GM21717 (cell line): ENCODE data around the gene PLA1A.

Source experiments
- ATAC-seq: cut with Tn5 transposase; IDR thresholded peaks from one replicate; pipeline ENCODE4 v1.9.1; 2021; ENCODE audit warnings: mild to moderate bottlenecking, moderate library complexity; ENCODE audit not compliant: unreplicated experiment

PLA1A gene

DNA sequence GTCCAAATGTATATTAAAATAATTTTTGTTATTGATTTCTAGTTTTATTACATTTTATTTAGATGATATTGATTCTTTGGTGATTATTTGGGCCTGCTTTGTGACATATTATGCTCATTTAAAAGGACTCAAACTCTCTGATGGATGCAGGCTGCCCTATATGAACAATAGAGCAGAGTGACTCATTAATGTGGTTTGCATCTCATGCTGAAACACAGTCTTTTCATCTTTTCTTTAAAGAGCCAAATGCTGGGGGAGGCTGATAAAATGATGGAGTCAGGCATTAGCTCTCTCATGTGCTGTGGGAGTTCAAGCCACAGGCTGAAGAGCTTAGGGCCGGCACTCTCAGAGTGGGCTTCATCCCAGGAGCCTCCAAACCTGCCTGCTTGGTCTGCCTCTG is 7.2 kb downstream of the PLA1A start:
- no peak for ATAC-seq

DNA sequence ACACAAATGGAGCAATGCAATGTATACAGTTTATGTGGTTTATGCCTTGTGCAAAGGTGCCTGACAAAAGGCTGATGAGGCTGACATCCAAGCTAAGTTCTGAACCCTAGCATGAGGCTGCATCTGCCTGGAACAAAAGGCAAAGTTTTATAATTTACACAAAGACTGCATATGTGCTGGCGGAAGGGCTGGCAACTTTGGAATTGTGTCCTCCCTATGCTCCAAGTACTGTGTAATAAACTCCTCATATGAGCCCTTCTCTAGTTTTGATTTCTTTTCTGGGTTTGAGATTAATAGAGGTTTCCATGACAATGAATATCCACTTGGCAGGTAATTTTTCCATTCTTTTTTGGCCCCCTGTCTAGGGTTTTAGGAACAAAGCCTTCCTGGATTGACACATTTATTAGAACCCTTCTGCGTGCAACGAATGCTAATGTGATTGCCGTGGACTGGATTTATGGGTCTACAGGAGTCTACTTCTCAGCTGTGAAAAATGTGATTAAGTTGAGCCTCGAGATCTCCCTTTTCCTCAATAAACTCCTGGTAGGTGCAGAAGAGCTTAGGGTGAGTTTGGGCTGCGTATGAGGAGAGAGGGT is 10.8 kb downstream of the PLA1A start:
- ATAC-seq, result no peak

DNA sequence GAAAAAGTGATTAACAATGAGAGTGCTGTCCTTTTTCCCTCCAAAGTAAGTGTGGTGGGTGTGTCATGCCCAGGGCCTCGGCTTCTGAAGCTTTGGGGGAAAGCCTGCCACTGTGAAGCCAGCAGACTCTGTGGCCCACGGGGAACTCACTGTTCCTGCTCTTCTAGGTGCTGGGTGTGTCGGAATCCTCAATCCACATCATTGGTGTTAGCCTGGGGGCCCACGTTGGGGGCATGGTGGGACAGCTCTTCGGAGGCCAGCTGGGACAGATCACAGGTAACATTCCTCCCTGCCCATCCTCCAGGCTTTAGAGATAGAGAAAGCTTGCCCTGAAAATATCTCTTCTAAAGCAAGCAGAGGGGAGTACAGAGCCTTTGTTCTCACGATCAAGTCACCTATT is 11.6 kb downstream of the PLA1A start:
- ATAC-seq, result no peak

DNA sequence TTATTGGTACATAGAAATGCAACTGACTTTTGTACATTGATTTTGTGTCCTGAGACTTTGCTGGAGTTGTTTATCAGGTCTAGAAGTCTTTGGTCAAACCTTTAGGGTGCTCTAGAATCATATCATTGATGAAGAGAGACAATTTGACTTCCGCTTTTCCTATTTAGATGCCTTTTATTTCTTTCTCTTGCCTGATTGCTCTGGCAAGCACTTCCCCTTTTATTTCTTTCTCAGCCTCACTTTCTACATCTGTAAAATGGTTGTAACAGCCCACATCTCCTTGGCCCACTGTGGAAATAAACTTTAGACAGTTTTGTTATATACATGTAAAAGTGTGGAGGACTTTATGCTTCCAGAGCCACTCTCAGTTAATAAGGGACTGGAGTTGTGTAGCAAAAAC is 14.0 kb downstream of the PLA1A start:
- no peak for ATAC-seq

DNA sequence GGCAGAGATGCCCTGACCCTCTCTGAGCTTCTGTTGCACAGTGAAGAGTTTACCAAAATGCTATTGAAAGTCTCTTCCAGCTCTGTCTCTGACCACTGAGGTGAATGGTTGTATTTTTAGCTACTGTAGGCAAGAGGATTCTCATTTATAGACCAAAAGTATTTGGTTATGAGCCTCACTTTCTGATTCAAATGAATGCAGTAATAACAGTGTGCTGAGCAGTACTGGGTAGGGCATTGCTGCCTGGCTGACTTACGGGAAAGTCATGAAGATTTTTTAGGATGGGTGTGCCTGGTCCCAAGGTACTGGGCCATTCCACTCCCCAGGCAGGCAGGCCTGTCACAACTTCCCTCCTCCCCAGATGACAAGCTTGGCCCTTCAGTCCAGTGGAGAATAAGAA is 15.5 kb downstream of the PLA1A start:
- ATAC-seq, result no peak

DNA sequence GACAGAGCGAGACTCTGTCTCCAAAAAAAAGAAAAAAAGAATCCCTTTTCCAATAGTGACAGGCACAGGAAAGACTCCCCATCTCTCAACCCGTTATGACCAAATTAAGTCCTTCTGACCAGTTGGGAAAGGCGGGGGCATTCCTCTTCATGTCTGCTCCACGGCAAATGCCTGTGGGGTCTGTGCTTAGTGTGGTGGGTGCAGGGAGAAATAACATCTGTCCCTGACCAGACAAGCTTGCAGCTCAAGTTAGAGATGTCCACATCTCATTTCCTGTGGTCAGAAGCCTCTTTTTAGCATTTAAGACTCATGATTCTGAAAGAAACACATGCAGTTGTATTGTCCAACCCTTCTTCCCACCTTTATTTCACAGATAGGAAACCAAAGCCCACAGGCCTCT is 16.2 kb downstream of the PLA1A start:
- no peak for ATAC-seq

DNA sequence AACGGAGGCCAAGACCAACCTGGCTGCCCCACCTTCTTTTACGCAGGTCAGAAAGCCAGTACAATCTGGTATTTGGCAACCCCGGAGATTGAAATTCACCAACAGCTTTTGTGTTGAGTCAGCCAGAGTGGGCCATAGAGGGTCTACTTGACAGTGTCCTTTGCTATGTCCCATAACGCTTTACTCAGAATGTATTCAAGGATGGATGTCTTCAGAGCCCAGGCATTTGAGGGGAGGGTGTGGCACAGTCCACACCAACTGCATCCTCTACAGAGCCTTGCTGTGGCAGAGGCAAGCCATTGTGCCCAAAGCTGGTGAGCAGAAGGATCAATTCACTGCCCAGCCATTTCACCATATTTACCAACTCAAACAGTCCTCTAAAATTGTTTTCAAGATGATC is 18.4 kb downstream of the PLA1A start:
- ATAC-seq, result no peak

DNA sequence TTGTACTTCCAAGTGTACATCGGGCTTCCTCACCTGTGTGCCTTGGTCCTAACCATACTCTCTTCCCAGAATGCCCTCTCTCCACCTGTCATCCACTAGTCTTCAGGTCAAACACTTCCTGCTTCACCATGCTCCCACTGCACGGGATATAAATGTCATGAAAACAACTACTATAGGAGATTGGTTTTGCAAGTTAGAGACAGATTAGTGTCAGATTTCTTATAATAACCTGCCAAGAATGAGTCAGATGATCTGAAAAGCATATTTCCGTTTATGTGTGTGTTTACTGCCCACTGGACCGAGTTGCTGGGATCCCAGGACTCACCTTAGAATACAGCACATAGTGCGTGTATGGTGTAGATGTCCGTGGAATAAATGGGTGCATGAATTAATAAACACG is 21.4 kb downstream of the PLA1A start:
- no peak for ATAC-seq

DNA sequence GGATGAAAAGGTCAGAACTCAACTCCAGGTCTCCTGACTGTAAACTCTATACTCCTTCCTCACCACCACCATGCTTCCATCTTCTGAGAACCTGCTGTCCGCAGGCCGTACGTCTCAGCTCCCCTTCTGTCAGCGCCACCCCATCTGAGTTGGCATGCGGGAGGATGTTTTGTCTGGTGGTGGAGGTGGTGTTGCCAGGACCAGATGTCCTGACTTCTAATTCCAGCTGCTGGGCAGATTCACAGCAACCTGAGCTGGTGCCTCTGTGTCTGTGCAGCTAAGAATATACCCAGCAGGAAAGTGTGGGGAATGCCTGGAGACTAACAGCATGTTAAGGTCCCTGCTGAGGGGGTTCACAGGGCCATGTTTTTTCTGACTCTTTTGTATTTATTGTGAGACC is 23.2 kb downstream of the PLA1A start:
- no peak for ATAC-seq

DNA sequence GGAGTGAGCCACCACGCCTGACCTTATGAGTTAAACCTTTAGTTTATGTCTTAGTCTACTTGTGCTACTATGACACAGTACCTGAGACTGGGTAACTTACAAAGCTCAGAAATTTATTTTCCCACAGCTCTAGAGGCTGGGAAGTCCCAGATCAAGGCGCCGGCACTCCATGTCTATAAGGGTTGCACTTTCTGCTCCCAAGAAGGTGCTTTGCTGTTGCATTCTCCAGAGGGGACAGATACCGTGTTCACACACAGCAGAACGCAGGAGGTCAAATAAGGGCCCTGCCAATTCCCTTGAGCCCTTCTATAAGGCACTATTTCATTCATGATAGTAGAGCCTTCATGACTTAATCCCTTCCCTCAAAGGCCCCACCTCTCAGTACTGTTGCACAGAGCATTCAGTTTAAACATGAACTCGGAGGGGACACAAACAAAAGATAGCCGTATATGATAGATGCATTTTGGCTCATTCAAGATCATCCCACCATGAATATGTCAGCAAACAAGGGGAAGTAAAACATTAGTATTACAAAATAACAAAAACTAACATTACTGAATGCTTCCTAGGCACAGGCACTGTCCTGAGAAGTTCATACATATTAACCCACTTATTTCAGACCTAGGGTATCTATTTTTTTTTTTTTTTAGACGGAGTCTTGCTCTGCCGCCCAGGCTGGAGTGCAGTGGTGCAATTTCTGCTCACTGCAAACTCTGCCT is 26.5 kb downstream of the PLA1A start:
- ATAC-seq, result no peak

DNA sequence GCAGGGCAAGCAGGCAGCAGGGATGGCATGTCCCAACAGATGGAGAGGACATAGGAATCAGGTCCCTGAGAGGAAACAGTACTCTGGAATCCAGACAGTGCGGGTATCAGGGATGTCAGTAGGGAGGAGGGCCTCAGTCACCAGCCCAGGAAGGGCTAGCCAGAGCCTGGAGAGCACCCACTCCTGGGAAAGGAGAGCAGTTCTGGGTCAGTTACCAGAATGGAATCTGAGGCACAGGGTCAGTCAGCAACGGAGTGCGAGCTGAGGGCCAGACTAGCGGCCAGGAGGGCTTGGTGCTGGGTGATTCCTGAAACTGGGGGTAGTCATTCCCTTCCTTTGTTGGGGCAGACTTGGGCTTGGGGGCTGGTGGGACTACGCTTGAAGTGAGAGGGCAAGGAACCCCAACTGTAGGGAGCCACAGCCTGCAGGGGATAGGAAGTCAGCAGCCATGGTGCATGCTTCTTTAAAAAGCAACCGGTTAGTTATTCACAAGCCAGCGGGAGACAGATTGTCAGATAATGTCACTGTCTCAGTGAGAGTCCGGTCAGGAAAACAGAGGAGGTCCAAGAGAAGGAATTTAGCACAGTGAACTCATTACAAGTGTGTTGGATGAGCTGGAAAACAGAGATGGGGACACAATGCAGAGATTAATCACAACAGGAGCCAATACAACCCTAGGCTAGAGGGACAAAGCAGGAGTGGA is 27.9 kb downstream of the PLA1A start:
- ATAC-seq, result no peak

DNA sequence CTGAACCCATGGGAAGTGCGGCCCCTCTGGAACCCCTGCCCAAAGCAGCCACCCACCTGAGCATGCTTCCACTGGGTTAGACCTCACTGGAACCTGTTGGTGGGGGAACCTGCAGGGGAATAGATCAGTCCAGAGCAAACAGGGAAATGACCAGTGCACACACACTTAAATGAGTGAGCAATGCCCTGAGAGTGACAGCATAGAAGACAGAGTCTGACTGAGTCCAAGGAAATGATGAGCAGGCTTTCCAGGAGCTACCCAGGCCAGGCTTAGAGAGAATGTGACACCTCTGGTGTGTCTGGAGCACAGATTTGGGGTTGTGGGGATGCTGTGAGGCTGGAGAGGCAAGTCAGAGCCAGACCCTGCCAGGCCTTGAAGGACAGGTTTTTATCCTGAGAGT is 28.5 kb downstream of the PLA1A start:
- no peak for ATAC-seq

DNA sequence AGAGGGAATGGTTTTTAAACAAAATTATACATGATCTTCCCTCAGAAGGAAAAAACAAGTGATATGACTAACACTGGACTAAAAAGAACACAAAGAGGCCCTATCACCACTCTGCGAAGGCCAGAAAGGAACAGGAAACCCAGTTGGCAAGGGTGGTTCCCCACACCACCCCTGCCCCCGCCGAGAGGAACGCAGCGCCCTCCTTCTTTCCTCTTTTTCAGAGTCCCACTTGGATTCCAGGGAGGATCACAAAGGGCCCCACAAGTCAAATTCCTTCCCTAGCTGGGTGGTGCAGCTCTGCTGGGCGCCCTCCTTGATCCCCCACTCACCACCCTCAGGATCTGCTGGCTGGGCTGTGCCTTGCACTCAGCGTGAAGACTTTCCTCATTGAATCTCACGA is 29.8 kb downstream of the PLA1A start:
- ATAC-seq, result peak; percentile 35

DNA sequence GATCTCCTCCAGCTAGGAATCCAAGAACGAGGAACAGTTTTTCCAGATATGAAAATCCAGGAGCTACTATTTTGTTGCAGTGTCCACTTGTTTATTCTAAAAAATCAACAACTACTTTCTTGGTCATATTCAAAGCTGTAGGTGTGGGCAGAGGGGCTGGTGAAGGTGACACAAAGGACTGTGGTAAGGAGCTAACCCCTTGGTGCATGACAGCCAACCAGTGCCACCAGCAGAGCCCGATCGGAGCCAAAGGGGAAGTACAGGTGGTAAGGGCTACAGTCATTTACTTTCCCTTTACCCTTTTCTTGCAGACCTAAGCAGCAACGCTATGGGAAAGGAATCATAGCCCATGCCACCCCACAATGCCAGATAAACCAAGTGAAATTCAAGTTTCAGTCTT is 30.7 kb downstream of the PLA1A start:
- peak; percentile 65 for ATAC-seq

DNA sequence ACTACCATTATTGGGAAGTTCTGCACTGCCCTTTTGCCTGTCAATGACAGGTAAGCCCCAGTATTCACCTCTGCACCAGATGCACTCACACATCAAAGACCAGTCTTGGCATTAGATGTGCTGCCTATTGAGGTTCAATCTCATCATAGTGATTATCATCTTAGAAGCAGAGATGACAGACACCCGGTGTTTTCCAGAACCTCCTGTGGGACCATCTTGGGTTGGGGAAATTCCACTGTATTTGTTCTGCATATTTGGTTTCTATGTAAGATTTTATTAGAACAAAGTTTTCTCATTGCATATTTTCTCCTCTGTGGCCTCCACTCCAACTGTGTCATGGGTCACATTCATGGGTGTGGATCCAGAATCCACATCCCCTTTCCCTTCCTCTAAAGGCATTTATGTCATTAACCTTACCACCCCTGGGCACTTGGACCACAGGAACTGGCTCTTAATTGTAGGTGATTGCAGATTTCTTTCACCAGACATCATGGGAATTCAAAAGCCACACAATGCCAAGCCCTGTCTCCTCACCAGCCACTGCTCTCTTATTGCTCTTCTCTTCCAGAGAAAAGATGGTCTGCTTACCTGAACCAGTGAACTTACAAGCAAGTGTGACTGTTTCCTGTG is 31.2 kb downstream of the PLA1A start:
- ATAC-seq, result peak; percentile 36

DNA sequence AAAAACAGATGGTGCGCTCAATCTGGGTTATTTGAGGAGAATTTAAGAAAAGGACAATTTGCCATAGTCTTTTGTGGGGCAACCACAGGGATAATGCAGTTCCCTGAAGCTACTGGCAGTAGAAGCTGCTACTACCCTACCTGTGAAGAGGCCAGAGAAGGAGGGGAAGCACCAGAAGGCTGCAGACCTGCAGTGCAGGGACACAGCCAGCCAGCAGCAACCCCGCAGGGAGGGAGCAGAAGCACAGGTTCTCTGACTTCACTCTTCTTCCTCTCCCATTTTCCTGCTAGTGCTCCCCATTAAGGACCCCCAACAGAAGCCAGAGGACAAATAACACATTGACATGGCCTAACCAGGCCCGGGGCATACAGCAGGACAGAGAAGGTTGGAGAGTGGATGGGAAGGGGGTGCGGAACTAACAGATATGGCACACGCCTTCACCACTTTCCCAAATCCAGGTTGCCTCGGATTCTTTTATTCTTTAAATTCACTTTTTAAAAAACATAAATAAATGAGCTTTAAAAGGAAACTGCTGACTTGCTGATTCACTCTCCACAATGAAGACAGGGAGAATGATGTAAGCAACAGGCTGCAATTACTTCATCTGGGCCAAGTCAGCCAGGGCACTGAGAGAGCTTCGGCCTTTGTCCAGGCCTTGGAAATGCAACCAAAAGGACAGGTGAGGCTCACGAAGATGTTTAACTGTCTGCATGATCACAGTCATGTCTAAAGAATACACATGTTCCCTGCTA is 32.6 kb downstream of the PLA1A start:
- ATAC-seq, result no peak

DNA sequence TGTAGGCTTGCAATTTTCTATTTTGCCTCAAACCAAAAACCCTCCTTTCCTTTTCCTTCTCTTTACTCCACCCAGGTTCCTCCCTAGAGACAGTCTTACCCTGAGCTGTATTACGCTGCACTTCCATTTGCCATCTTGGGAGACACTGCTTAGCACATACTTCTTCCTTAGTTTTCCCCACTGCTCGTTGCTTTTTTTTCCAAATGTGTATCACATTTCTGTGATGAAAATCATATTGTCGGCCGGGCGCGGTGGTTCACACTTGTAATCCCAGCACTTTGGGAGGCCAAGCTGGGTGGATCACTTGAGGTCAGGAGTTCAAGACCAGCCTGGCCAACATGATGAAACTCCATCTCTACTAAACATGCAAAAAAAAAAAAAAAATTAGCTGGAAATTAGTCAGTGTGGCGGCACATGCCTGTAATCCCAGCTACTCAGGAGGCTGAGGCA is 33.2 kb downstream of the PLA1A start:
- ATAC-seq, result no peak

DNA sequence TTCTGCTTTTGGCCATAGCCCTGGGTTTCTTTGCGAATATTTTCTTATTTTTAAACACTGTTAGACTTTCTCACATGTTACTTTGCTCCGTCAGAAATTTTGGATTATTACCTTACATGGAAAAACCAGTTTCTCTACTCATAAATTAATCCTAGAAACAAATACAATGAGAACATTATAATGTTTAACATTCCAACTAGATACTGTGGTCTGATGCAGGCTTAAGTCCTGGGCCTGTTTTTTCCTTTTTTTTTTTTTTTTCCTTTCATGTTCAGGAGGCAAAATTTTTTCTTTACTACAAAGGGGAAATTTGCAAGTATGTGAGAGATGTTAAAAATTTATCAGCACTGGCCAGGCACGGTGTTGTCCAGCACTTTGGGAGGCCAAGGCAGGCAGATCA is 33.8 kb downstream of the PLA1A start:
- no peak for ATAC-seq

DNA sequence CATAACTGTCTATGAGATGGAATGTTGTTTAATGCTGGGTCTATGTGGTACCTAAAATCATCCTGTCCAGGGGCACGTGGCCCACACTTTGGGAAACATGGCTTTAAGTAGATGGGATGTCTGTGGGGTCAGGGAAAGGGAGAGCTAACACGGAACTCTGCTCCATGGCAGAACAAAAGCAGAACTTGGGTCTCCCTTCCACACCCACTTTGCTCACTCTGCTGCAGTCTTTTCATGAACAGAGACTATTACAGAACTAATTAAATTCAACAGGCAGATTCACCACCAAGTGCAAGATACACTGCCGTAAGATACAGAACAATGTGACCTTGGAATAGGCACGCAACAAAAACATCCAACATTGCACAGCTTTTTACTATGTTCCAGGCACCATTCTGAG is 34.5 kb downstream of the PLA1A start:
- ATAC-seq, result no peak

DNA sequence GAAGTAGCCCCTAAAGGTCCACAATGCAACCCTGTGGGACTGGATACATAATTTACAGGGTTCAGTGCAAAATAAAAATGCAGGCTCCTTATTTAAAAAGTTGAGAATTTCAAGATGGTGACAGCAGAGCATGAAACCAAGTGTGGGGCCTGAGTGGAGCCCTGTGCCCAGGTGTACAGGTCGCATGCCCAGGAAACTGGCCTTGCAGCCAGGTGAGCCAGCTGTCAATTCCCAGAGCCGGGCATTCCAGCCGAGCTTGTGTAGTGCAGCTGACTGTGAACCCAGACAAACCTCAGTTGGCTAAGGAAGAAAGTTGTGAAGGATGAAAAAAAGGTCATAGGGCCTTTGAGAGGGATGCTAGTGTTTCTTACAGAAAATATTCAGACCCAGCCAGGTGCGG is 35.1 kb downstream of the PLA1A start:
- ATAC-seq, result no peak

DNA sequence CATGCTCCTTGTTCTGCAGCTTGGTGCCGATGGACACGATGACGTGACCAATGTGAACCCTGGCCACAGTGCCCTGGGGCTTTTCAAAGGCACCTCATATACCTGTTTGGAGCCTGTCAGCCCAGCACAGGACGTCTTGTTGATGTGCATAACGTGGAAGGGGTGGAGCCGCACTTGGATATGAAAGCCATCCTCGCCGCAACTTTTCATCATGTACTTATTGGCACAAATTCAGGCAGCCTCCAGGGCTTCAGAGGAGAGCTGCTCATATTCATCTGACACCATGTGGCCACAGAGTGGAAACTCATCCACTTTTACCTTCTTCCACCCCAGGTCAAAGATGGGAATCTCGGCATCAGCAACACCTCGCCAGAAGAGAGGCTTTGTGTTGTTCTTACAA is 38.0 kb downstream of the PLA1A start:
- no peak for ATAC-seq
